Measurements from ENCODE around the gene WDFY3.

DNA sequence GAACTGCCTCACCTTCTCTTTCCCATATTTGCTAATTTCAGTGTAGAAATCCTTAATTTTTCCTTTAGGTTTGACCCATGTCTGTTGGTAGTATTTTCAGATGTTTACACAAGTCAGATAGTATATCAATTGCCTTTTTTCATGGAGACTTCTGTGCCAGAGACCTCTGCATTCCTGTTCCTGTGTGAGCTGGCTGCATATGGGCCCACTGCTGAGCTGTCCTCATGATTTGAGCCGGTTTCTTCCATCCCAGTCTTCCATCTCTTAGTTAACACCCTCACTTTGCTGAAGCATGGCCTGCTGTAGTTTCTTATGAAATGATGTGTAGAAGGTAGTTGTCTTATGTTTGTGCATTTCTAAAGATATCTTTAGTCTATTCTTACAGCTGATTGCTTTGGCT lies 343.5 kb downstream of the WDFY3 start:
- TF ChIP-seq, protein P1, sequence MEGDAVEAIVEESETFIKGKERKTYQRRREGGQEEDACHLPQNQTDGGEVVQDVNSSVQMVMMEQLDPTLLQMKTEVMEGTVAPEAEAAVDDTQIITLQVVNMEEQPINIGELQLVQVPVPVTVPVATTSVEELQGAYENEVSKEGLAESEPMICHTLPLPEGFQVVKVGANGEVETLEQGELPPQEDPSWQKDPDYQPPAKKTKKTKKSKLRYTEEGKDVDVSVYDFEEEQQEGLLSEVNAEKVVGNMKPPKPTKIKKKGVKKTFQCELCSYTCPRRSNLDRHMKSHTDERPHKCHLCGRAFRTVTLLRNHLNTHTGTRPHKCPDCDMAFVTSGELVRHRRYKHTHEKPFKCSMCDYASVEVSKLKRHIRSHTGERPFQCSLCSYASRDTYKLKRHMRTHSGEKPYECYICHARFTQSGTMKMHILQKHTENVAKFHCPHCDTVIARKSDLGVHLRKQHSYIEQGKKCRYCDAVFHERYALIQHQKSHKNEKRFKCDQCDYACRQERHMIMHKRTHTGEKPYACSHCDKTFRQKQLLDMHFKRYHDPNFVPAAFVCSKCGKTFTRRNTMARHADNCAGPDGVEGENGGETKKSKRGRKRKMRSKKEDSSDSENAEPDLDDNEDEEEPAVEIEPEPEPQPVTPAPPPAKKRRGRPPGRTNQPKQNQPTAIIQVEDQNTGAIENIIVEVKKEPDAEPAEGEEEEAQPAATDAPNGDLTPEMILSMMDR (IDR thresholded peaks at IDR 0.05), result no peak
- TF ChIP-seq POLR2A (IDR thresholded peaks at IDR 0.05), result no peak
